Caco-2 (cell line): Measurements from ENCODE around the gene ANKRD44. TPM values are rescaled to one million over a fixed set of nuclear protein-coding genes. Genes with fewer than 3 reads are reported as not detected.

Experiments
- BruUV-seq: library from RNA; stranded (reverse); fragments of 400-500 nt; replicated peaks from 2 replicates; lab custom pipeline; 2021; lab: Mats Ljungman, UMichigan
- CTCF ChIA-PET: fragments of 300-600 bp; sonication (Branson Sonifier 250); formaldehyde crosslinking; loops from one replicate; lab custom pipeline; 2022; ENCODE audit warnings: antibody characterized with exemption; lab: Charles Lee
- POLR2A ChIA-PET: fragments of 300-600 bp; sonication (Branson Sonifier 250); formaldehyde crosslinking; loops from one replicate; lab custom pipeline; 2022; ENCODE audit warnings: antibody characterized with exemption; lab: Charles Lee
- DNase-seq, 2 experiments: peaks; one replicate each; pipeline versions ENCODE4 v3.0.0 to v3.0.0-alpha.2; 2020 to 2022
- H3K27me3 ChIP-seq: replicated peaks from 2 replicates; pipeline ENCODE4 v1.6.0; 2011; ENCODE audit warnings: low read length; ENCODE audit not compliant: control insufficient read depth, insufficient read depth
- H3K36me3 ChIP-seq: 2 replicates; pipeline ENCODE4 v1.5.1; 2011; ENCODE audit warnings: low read length; ENCODE audit not compliant: control insufficient read depth, insufficient read depth
- H3K4me1 ChIP-seq: fragments of 250-450 bp; sonication (Bioruptor Pico); 2 replicates; pipeline ENCODE4 v1.5.1; 2020; ENCODE audit warnings: mild to moderate bottlenecking
- H3K4me3 ChIP-seq: 2 replicates; pipeline ENCODE4 v1.5.1; 2011; ENCODE audit warnings: low read depth, mild to moderate bottlenecking, control low read depth, low read length
- H3K9me3 ChIP-seq: fragments of 250-450 bp; sonication (Bioruptor Pico); 2 replicates; pipeline ENCODE4 v1.5.1; 2020; ENCODE audit warnings: mild to moderate bottlenecking, moderate library complexity
- H3K27ac Mint-ChIP-seq: one replicate; pipeline ENCODE4 v1.8.0; 2022; ENCODE audit warnings: mixed read lengths; ENCODE audit not compliant: unreplicated experiment
- H3K27me3 Mint-ChIP-seq: one replicate; pipeline ENCODE4 v1.8.0; 2022; ENCODE audit warnings: mixed read lengths; ENCODE audit not compliant: insufficient read depth, unreplicated experiment
- H3K36me3 Mint-ChIP-seq: one replicate; pipeline ENCODE4 v1.8.0; 2022; ENCODE audit warnings: mild to moderate bottlenecking, mixed read lengths; ENCODE audit not compliant: insufficient read depth, unreplicated experiment
- H3K4me1 Mint-ChIP-seq: one replicate; pipeline ENCODE4 v1.8.0; 2022; ENCODE audit warnings: low read depth, mixed read lengths; ENCODE audit not compliant: unreplicated experiment
- H3K4me3 Mint-ChIP-seq: one replicate; pipeline ENCODE4 v1.8.0; 2022; ENCODE audit warnings: mild to moderate bottlenecking, moderate library complexity, mixed read lengths; ENCODE audit not compliant: unreplicated experiment
- H3K9me3 Mint-ChIP-seq: one replicate; pipeline ENCODE4 v1.8.0; 2022; ENCODE audit warnings: mixed read lengths; ENCODE audit not compliant: unreplicated experiment
- CTCF ChIP-seq, 2 experiments: fragments of 200-600 bp in 1 of 2; IDR thresholded peaks; 1 replicate in 1 of 2; 2 replicates in 1 of 2; pipeline versions ENCODE4 v1.5.1 to v1.8.0; 2011 to 2022; ENCODE audit warnings: antibody characterized with exemption in 1 of 2, control low read depth in 1 of 2, inconsistent platforms in 1 of 2, low read depth in 1 of 2, low read length in 1 of 2, mild to moderate bottlenecking in 1 of 2, moderate library complexity in 1 of 2; ENCODE audit not compliant: insufficient read depth in 1 of 2, severe bottlenecking in 1 of 2, unreplicated experiment in 1 of 2
- intact Hi-C: fragments of 100-400 bp; cut with micrococcal nuclease; formaldehyde crosslinking; loops from one replicate; pipeline ENCODE4 v1.10.0; 2022; ENCODE audit not compliant: unreplicated experiment
- total RNA-seq: library from RNA; stranded (reverse); gene quantifications from 2 replicates; pipeline ENCODE4 v1.2.3, GENCODE V29; 2022

Gene ANKRD44
- total RNA-seq, 1 experiment from 2014 or later, result 1.0 TPM

DNA sequence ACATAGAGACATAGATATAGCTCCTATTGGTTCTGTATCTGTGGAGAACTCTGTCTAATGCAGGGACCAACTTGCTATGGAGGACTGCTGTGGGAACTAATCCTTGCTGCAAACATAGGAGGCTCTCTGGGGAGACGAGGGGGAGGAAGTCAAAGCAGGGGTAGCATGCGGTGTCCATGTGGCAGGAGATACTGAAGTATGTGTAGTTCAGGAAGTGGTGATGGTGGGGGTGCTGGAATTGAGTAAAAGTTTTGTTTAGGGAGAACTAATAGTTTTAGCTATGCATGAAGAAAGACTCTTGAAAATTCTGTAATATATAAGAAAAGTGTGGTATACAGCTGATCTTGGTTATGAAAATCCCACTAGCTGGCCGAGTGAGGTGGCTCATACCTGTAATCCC is 62.0 kb downstream of the ANKRD44 start:
- Histone ChIP-seq H3K4me3 (no peak overlapping the region), H3K36me3 (no peaks in the 10 kb centered on the region), H3K9me3 (no peaks in the 10 kb centered on the region), H3K4me1 (no peaks in the 10 kb centered on the region), H3K27me3 (no peaks in the 10 kb centered on the region)
- H3K9me3 Mint-ChIP-seq, result no peaks in the 10 kb centered on the region
- no peak for TF ChIP-seq CTCF (IDR thresholded peaks at IDR 0.05; ENCODE audit: insufficient read depth in 1 of 2, low read depth in 1 of 2, low read length in 1 of 2, severe bottlenecking in 1 of 2, unreplicated experiment in 1 of 2)
- ChIA-PET CTCF (no interaction called here), POLR2A (no interaction called here)
- no peak overlapping the region for H3K27ac Mint-ChIP-seq
- peaks cover 8% of the 10 kb centered on the region for H3K27me3 Mint-ChIP-seq
- intact Hi-C loops, result no loop called here
- H3K4me3 Mint-ChIP-seq, result no peak overlapping the region
- no peaks in the 10 kb centered on the region for H3K4me1 Mint-ChIP-seq
- H3K36me3 Mint-ChIP-seq, result no peaks in the 10 kb centered on the region
- DNase-seq, result no peak
- BruUV-seq, result no TSS peak

- no TSS peak for BruUV-seq
Observed at GRCh38 chr2:197248001-197248401, 62.6 kb downstream of the ANKRD44 start.

GRCh38 chr2:197247083-197247482 is 63.5 kb downstream of the ANKRD44 start:
- TF ChIP-seq CTCF (IDR thresholded peaks at IDR 0.05; ENCODE audit: insufficient read depth in 1 of 2, low read depth in 1 of 2, low read length in 1 of 2, severe bottlenecking in 1 of 2, unreplicated experiment in 1 of 2), result no peak
- BruUV-seq, result no TSS peak
- H3K9me3 Mint-ChIP-seq, result no peaks in the 10 kb centered on the region
- no peaks in the 10 kb centered on the region for H3K36me3 ChIP-seq
- no peak overlapping the region for H3K27ac Mint-ChIP-seq
- POLR2A ChIA-PET, result no interaction called here
- no peaks in the 10 kb centered on the region for H3K36me3 Mint-ChIP-seq
- H3K4me3 Mint-ChIP-seq, result no peak overlapping the region
- no peak for DNase-seq
- H3K4me1 ChIP-seq, result no peaks in the 10 kb centered on the region
- H3K4me1 Mint-ChIP-seq, result no peaks in the 10 kb centered on the region
- CTCF ChIA-PET, result no interaction called here
- intact Hi-C loops, result no loop called here
- peaks cover 8% of the 10 kb centered on the region for H3K27me3 Mint-ChIP-seq
- no peak overlapping the region for H3K4me3 ChIP-seq
- no peaks in the 10 kb centered on the region for H3K27me3 ChIP-seq
- no peaks in the 10 kb centered on the region for H3K9me3 ChIP-seq

More at GRCh38 chr2:197248001-197248401, 62.6 kb downstream of the ANKRD44 start:
- Mint-ChIP-seq H3K27ac (no peak overlapping the region), H3K36me3 (no peaks in the 10 kb centered on the region), H3K4me1 (no peaks in the 10 kb centered on the region), H3K4me3 (no peak overlapping the region), H3K9me3 (no peaks in the 10 kb centered on the region), H3K27me3 (peaks cover 8% of the 10 kb centered on the region)
- intact Hi-C loops, result no loop called here
- Histone ChIP-seq H3K4me1 (no peaks in the 10 kb centered on the region), H3K36me3 (no peaks in the 10 kb centered on the region), H3K4me3 (no peak overlapping the region), H3K9me3 (no peaks in the 10 kb centered on the region), H3K27me3 (no peaks in the 10 kb centered on the region)
- ChIA-PET CTCF (no interaction called here), POLR2A (no interaction called here)
- no peak for DNase-seq
- TF ChIP-seq CTCF (IDR thresholded peaks at IDR 0.05; ENCODE audit: insufficient read depth in 1 of 2, low read depth in 1 of 2, low read length in 1 of 2, severe bottlenecking in 1 of 2, unreplicated experiment in 1 of 2), result no peak
